SK-N-DZ (cell line): ENCODE measurements around the gene PAQR4.

Source experiments
- DNase-seq: peaks from one replicate; pipeline ENCODE4 v3.0.0-alpha.2; 2015; ENCODE audit warnings: low spot score

PAQR4 gene

DNA sequence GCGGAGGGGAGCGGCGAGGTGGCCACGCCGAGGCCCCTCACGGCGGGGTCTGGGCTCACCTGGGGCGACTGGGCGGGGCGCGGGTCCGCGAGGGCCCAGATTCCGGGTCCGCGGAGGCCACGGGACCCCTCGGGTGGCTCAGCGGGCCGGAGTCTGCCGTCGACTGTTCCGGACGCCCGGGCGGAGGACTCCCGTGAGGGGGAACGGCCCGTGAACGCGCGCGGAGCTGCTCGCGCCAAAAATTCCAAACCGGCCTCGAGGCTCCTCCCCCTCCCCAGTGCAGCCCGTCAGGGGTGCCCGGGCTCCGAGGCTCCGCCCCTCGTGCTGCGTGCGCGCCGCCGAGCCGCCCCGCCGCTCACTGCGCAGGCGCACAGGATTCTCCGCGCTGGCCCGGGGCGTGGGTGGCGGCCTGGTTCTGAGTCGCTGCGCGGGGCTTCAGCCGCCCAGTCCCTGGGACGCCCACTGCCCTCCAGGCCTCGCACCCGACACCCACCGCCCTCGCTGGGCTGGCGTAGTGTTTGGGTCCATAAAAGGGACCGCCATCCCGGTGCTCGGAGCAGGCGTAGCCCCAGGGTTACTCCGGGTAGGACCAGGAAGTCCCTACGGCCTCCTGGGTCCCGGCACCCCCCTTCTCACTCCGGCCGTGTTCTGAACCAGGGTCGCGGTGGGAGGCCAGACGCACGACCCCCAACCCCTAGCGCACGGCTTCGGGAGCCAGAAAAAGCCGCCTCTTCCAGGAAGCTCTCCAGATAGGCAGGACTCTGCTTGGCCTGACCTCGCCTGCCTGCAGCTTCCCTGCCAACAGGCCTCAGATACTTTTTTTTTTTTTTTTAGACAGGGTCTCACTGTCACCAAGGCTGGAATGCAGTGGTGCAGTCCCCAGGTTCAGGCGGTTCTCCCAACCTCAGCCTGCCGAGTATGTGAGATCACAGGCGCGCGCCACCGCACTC, 11.4 kb downstream of the PAQR4 start, which contains the start of gene PKMYT1:
PKMYT1 (minus strand) TSS at position 220 of the 950 bp plus-strand sequence. CDS start 789 bp downstream, outside the sequence.
- DNase-seq, result peak; percentile 85

DNA sequence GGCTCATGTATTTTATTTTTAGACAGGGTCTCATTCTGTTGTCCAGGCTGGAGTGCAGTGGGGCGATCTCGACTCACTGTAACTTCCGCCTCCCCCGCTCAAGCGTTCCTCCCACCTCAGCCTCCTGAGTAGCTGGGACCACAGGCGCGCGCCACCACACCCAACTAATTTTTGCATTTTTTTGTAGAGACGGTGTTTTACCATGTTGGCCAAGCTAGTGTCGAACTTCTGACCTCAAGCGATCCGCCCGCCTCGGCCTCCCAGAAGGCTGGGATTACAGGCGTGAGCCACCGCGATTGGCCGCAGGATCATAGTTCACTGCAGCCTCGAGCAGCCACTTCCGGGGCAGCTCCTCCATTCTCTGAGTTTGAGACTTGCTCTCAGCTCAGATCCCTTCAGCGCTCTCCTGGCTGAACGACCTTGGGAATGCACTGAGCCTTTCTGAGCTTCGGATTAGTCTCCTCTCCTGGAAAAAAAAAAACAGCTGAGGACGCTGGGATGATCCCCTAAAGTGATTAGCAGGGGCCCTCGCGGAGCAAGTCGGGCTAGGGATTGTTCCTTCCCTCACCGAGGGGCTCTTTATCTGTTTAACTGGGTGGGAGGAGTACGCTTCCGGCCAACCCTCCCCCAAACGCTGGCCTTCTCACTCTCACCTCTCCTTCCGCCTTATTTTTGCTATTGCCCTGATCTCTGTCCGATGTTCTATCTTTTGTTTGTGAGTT, 12.2 kb downstream of the PAQR4 start:
- DNase-seq, result peak; percentile 68

DNA sequence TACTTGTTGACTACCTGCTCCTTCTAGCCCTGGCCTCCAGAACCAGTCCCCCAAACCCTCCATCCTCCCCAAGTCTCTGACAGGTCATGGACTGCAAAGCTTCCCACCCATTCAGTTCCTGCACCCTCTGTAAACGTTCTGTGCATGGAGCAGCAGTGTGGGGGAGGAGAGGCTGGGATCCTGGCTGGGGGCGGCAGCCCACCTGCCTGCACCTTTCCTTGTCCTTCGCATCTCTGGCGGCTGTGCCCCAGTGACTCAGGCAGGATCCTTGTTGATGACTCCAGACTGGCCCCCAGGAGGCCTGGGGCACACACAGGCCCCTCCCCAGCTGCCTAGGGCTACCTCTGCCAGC, 12.7 kb downstream of the PAQR4 start:
- DNase-seq, result no peak

DNA sequence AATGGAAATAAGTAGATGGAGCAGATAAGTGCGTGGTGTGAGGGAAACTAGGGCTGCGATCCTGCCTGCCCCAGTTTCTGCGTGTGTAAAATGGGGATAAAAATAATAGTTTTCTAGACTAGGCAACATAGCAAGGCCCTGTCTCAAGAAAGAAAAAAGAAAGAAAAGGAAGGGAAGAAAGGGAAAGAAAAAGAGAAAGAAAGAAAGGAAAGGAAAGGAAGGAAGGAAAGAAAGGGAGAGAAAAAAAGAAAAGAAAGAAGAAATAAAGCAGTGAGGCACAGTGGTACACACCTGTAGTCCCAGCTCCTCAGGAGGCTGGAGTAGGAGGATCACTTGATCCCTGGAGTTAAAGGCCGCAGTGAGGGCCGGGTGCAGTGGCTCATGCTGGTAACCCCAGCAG, 13.3 kb downstream of the PAQR4 start:
- DNase-seq, result no peak

DNA sequence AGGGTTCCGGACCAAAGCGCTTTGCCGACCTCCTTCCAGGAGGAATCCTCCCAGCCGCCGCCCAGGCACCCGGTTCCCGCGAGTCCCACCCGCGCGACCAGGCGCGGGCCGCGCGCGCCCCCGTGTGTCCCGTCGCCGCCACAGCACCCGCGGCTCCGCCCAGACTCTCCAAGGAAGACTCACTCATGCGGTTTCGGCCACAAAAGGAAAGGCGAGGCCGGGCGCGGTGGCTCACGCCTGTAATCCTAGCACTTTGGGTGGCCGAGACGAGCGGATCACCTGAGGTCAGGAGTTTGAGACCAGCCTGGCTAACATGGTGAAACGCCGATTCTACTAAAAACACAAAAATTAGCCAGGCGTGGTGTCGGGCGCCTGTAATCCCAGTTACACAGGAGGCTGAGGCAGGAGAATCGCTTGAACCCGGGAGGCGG, 14.6 kb downstream of the PAQR4 start:
- DNase-seq, result peak; percentile 82

DNA sequence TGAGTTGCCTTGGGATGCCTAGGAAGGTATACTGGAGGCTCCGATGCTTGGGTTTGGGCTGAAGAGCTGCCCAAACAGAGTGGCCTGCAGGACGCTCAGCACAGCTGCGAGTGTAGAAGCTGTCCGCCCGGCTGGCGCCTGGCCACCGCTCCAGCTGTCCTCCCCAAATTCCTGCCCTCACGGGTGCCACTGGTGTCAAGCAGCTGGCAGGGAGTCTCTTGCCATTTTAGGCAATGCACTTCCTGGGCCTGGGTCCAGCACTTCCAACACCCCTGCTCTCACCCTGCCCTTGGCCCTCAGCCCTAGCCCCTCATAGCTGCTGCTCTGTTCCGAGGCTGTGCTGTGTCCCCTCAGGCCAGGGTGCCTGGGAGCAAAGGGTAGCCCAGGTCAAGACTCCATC, 16.3 kb downstream of the PAQR4 start:
- DNase-seq, result no peak

DNA sequence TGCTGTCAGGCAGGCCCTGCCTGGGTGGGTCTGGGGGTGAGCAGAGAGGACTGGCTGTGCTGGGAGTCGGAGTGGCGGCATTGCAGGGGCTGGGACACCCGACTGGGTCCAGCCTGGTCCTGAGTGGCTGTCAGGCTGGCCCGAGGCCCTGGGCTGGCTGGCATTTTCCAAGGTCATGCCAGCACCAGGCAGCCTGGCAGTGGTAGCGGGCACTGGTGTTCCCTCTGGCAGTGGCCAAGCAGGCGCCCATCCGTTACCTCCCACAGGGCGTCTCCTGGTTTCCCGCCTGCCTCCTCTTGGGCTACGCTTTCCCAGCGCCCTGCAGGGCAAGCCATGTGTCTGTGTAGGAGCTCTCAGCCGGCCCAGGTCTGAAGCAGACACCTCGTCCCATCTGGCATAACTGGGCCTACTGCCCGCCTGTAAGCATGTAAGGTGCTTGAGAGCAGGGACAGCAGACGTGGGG, 16.8 kb downstream of the PAQR4 start:
- DNase-seq, result peak; percentile 41

DNA sequence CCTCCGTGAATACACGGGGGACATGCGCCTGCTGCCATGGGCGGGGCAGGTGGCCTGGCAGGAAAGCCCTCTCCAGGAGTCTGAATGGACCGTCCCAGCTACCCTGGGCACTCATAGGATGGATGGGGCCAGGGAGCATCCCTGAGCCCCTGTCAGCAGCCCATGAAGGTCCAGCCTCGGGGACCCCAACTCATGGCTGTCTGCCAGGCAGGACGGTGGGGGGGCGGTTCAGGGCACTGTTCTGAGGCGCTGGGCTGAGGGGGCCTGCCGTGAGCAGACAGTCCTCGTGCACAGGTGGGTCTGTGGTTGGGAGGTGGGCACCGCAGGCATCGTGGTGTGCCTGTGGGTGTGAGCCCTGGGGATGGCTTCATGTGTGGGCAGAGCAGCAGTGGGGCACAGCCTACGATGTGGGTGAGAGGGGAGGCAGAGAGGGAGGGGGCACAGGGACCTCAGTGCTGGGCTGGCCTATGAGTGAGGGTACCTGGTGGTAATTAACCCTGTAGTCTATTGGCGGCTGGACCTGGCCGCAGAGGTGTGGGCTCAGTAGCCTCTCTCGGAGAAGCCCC, 17.6 kb downstream of the PAQR4 start:
- DNase-seq, result no peak

DNA sequence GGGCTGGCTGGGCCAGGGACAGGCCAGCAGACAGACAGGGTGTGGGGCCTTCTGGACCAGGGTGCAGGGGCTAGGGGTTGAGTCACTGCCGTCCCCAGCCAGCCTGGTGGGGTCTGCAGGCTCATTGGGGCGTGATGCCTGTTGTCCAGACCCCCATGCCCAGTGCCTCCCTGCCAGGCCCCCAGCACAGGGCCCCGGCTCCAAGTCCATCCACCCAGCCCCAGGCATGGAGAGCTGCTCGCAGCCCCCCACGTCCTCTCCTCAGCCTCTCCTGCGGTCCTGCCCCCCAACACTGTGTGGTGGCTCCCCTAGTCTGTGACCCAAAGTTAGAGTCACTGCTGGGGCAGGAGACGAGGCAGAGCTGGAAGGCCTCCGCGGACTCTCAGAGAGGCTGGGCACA, 18.1 kb downstream of the PAQR4 start:
- no peak for DNase-seq

DNA sequence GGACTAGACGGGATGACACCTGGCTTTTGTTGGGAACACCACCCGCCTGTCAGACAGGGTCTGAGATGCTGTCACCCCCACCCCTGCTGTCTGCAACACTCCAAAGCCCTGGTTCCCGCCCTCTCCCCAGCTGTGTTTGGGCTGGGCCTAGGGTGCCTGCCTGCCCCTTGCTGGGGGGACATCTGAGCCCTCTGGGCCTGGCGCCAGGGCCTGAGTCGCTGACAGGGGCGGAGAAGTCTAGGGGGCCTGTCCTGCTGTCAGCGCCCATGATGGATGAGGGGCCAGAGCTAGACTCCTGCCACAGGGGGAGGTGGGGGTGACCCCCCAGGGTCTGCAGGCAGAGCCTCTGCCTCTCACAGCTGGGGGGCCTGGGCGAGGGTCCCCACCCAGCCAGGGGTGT, 18.7 kb downstream of the PAQR4 start:
- DNase-seq, result peak; percentile 37

DNA sequence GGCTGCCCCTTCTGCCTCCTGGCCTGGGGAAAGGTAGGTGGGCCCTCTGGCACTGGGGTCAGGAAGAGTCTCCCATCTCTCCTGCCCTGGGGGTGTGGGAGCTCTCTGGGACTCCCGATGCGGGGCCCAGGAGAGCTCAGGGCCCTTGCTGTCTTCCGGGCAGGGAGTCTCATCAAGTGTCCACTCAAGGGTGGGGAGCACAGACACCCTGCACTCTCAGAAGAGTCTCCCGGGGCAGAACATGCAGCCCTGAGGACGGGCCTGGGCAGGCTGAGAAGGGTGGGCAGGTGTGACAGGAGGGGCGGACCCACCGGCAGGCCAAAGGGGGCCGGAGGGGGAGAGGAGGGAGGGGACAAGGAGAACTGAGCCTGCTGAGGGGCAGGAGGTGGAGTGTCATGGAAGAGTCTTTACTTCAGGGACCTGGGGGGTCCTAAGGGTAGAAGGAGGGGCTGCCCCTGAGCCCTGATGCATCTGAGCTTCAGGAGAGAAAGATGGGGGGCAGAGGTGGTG, 19.5 kb downstream of the PAQR4 start:
- DNase-seq, result no peak

DNA sequence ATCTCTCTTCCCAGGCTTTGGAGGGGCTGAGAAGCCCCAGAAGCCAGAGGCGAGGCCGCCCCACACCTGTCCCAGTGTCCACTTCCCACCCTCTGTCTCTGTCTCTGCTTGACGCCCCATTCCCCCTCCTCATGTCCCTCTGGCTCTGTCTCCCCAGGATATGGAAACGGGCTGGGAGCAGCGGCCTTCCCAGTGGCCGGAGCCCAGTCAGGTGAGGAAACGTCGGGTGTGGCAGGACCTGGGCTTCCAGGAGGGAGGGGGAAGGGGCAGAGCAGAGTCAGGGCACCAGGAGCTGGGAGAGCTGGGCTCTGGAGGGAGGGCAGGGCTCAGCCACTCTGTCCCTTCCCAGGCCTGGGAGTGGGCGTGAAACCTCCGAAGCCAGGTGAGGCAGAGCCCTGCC, 21.7 kb downstream of the PAQR4 start:
- no peak for DNase-seq

DNA sequence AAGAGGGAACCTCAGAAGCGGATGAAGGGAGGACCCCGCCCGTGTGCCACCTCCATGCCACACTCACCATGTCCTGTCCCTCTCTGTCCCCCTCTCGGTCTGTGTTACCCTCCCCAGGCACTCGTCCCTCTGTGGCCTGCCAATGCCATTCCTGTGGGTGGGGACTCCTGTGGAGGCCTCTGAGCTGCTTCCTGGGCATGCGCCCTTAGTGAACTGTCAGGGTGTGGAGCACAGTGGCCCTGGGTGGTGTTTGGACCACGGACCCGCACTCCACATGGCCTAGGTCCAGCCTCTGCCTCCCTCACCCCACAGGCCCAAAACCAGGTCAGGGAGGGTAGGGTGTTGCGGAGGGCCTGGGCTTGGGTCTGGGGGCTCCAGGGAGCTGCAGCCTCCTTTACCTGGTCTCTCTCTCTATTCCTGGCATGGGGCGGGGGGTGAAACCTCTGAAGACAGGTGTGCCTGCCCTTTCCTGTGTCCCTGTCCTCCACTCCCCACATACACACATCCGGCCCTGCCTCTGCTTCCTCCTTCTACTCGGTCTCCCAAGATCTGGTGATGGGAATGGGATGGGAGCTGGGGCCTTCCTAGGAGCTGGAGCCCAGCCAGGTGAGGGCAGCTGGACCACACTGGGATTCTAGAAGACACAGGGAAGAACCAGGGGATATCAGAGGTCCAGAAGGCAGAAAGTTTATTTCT, 22.6 kb downstream of the PAQR4 start:
- DNase-seq, result no peak

DNA sequence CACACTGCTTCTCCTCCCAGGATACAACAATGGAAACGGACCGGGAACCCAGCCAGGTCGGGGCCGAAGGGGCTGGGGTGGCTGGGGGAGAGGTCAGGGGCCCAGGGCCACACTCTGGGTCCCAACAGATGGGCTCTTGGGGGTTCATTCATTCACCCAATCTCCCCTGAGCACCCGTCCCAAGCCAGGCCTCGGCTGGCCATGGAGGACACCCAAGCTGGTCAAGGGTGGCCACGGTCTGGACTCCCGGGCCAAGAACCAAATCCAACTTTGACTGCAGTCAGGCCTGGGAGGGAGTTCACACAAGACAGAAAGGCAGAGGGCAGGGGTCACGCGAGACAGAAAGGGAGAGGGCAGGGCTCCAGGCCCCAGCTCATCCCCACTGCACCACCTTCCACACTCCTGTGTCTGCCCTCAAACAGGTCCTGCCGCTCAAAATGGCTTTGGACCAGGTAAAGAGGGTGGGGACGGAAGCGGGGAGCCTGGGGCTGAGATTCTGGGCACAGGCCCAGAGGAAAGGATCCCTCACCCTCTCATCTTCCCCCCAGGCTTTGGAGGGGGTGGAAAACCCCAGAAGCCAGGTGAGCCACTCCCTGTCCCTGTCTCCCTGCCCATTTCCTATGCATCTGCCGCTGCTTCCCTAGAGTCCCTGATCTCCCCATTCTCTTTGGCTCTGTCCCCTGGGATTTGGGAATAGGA, 23.4 kb downstream of the PAQR4 start:
- no peak for DNase-seq

DNA sequence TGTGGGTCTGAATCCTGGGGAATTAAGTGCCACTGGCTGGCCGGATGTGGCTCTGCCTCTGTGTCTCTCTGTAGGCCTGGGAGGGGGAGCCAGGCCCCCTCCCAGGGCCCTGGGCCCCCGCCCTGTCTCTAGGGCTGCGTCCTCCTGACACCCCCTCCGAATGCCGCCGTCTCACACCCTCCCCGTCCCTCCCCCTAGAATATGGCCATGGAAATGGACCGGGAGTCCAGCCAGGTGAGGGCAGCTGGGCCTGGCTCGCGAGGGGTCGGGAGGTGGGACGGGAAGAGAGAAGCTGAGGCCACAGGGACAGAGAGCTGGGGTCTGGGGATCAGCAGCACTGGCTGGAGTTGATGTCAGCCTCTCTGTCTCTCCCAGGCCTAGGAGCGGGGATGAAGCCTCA, 27.1 kb downstream of the PAQR4 start:
- DNase-seq, result no peak

DNA sequence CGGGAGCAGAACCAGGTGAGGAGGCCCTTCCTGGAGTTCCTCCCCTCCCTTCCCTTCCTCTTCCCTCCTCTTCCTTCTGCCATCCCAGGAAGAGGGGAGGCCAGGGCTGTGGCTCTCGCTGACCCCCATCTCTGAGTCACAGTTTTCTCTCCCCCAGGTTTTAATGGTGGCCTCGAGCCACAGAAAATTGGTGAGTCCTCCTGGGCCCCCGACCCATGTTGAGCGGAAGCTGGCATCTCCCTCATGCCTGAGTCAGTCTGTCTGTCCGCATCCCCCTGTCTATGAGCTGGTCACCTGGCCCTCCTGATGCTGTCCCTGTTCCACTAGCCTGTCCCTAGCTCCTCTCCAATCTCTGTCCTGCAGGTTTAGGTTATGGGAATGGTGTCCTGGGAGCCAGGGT, 30.8 kb downstream of the PAQR4 start:
- DNase-seq, result no peak

DNA sequence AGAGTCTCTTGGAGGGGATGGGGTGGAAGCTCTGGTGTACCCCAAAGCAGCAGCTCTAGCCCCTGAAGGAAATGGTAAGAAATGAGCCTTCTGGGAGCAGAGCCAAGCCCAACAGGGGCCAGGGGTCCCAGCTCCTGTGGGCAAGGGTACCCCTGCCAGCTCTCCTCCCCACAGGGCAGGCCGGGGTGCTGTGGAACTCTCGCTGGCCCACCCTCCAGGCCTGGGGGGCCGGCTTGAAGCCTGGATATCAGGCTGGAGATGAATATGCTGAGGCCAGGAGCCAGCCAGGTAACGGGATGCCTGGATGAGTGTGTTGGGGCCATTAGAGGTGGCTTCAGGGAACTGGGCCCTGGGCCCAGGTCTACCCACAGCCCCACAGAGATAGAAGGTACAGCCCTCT, 31.4 kb downstream of the PAQR4 start:
- DNase-seq, result no peak

DNA sequence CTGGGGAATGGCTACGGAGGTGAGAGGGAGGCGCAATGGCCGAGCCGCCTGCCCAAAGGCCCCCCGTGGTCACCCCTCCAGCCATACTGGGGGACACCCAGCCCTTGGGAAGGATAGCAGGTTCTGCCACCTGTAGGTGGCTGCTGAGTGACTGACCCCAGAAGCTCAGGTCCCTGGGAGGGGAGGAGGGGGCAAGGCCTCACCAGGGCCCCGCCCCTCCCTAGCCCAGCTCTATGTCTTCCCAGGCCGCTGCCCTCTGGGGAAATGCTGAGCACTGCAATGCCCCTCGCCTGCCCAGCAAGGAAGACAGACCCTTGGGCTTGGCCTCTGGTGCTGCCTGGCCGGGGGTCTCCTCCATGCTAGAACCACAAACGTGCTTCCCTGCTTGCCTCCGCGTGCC, 32.2 kb downstream of the PAQR4 start:
- DNase-seq, result no peak

DNA sequence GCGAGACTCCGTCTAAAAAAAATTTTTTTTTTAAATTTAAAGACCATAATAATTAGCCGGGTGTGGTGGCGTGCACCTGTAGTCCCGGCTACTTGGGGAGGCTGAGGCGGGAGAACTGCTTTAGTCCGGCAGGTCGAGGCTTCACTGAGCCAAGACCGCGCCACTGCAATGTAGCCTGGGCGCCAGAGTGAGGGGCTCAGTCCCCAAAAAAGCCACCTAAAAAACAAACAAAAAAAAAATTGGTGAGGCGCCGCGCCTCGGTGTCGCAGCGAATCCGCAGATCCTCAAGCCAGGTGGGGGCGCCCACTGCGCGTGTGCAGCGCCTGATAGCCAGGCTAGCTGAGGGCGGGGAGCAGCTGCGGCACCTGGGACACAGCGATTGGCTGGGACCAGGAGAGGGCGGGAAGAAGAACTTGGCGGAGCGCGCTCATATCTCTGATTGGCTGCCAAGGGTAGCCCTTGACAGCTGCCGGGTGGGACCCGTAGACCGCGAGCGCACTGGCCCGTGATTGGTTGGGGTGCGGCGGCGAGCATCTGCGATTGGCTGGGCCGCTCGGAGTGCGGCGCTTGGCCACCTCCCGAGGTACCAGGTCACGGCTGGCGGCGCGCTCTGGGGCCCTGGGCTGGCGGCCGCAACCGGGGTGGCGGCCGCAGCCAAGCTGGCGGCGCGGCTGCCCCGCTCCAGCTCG, 34.6 kb downstream of the PAQR4 start:
- DNase-seq, result peak; percentile 99

DNA sequence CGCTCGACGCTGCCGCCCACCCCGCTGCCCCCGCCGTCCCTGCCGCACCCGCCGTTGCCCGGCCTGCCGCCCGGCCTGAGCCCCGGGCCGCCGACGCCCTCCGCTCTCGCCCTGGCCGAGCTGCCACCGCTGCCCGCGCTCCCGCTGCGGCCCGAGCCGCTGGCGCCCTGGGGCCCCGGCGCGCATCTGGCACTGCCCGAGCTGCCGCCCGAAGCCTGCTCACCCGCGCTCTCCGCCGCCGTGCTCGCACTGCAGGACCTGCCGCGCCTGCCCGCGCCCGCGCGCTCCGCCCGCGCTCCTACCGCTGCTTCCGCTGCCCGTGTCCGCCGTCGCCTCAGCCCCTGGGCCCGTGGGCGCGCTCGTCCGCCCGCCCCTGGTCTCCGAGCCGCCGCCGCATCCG, 35.2 kb downstream of the PAQR4 start:
- no peak for DNase-seq
